OCI-M1 (cell line): ENCODE results near the gene CD7.
"Not testable (repeated sequence)": the region's sequence is repeated elsewhere in the genome, so short reads cannot be mapped to it uniquely, and the experiment has no call there.

Experiments
- DNase-seq: peaks from one replicate; lab custom pipeline; 2025; lab: John Stamatoyannopoulos, UW

CD7 gene

GRCh38 chr17:82317394-82318168 is at the start of gene CD7:
Gene CD7 (minus strand): TSS chr17:82317608. CDS start chr17:82317495, 113 bp downstream.
- DNase-seq = no peak

GRCh38 chr17:82366749-82367148 is 49.3 kb upstream of the CD7 start:
- DNase-seq = no peak

GRCh38 chr17:82365606-82366295 is 48.3 kb upstream of the CD7 start:
- no peak for DNase-seq

- no peak for DNase-seq
These were observed 44.7 kb upstream of the CD7 start for GRCh38 chr17:82361885-82362633.

- not testable (repeated sequence) for DNase-seq
These were observed 42.2 kb upstream of the CD7 start for GRCh38 chr17:82359451-82360074.

GRCh38 chr17:82358465-82359350 is 41.3 kb upstream of the CD7 start, which contains the start of gene TEX19:
Gene TEX19 (plus strand): TSS chr17:82359247. CDS start chr17:82362151, 2,904 bp downstream.
- DNase-seq = peak; percentile 63

- DNase-seq = no peak
These were observed 40.0 kb upstream of the CD7 start for GRCh38 chr17:82357394-82357793.

- DNase-seq = no peak
These were observed 39.5 kb upstream of the CD7 start for GRCh38 chr17:82356845-82357355.

GRCh38 chr17:82355770-82356427 is 38.5 kb upstream of the CD7 start:
- no peak for DNase-seq

- no peak for DNase-seq
These were observed 37.4 kb upstream of the CD7 start for GRCh38 chr17:82354804-82355308.

GRCh38 chr17:82353484-82353883 is 36.1 kb upstream of the CD7 start:
- DNase-seq = no peak

GRCh38 chr17:82351713-82352488 is 34.5 kb upstream of the CD7 start:
- DNase-seq = peak; percentile 90

GRCh38 chr17:82351254-82351712 is 33.9 kb upstream of the CD7 start:
- no peak for DNase-seq

GRCh38 chr17:82350182-82351030 is 33.0 kb upstream of the CD7 start:
- DNase-seq = peak; percentile 82

- no peak for DNase-seq
These were observed 31.9 kb upstream of the CD7 start for GRCh38 chr17:82349287-82349701.

- DNase-seq = no peak
These were observed 31.5 kb upstream of the CD7 start for GRCh38 chr17:82348866-82349265.

- no peak for DNase-seq
These were observed 31.0 kb upstream of the CD7 start for GRCh38 chr17:82348434-82348833.

- not testable (repeated sequence) for DNase-seq
These were observed 30.6 kb upstream of the CD7 start for GRCh38 chr17:82347994-82348393.
